Measurements from ENCODE around the gene APBA1. TPM values are rescaled to one million over a fixed set of nuclear protein-coding genes. Genes with fewer than 3 reads are reported as not detected.

Gene APBA1
- total and polyA plus RNA-seq, 10 donors: 0.41 to 28.2 (median 13.8) TPM

GRCh38 chr9:69548681-69549080 lies 123.5 kb downstream of the APBA1 start:
- no peaks in the 10 kb centered on the region for H3K27me3 ChIP-seq (replicated peaks in 1 of 7)
- intact Hi-C loops (cut with DNase I; ENCODE audit: low total_unique reads): loop anchor here (10.0 kb wide), 1 partner anchor 124 kb away; no protein-coding TSS in a partner anchor
- no peak overlapping the region for H3K27ac ChIP-seq
- DNase-seq: no peak
- H3K9me3 ChIP-seq: no peaks in the 10 kb centered on the region
- no peaks in the 10 kb centered on the region for H3K36me3 ChIP-seq
- 79 to 88% (median 80%) methylated on average over 3 of the region's 3 CpGs for WGBS, 5 donors
- no peak overlapping the region for H3K4me3 ChIP-seq
- no peak for TF ChIP-seq POLR2A (IDR thresholded peaks at IDR 0.05)
- no peak for TF ChIP-seq POLR2AphosphoS5 (IDR thresholded peaks at IDR 0.05)
- no peak for TF ChIP-seq CTCF (IDR thresholded peaks at IDR 0.05 in 8 of 11, conservative IDR thresholded peaks at IDR 0.05 in 3 of 11)
- H3K4me1 ChIP-seq: peaks cover 0 to 8% (median 1%) of the 10 kb centered on the region in 6 donors

DNA sequence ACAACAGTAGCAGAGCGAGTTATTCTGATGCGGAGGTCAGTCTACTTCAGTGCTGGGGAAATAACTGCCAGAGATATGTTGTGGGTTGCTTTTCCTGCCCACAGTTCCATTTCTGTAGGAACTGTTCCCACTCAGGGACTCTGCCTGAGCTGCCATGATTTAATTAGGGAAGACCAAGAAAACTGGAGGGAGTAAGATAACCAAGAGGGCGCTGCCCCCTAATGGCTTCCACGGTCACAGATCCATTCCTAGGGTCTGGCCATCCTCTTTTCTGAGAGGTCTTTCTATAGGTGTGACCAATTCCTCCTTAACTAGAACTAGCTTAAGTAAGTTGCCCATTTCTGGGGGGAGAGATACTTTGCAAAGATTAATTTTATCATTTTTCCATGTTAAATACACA lies 125.9 kb downstream of the APBA1 start:
- TF ChIP-seq POLR2AphosphoS5 (IDR thresholded peaks at IDR 0.05): no peak
- no peak for TF ChIP-seq POLR2A (IDR thresholded peaks at IDR 0.05)
- TF ChIP-seq CTCF (IDR thresholded peaks at IDR 0.05 in 8 of 11, conservative IDR thresholded peaks at IDR 0.05 in 3 of 11): no peak
- intact Hi-C loops (cut with DNase I; ENCODE audit: low total_unique reads): loop anchor here (10.0 kb wide), 1 partner anchor 121 kb away; no protein-coding TSS in a partner anchor
- H3K4me3 ChIP-seq: no peak overlapping the region
- H3K36me3 ChIP-seq: no peaks in the 10 kb centered on the region
- no peaks in the 10 kb centered on the region for H3K9me3 ChIP-seq
- peaks cover 0 to 8% (median 1%) of the 10 kb centered on the region in 6 donors for H3K4me1 ChIP-seq
- H3K27ac ChIP-seq: no peak overlapping the region
- whole genome bisulfite sequencing, 5 donors: 61 to 73% (median 65%) methylated on average over 4 of the region's 4 CpGs
- DNase-seq: no peak
- no peaks in the 10 kb centered on the region for H3K27me3 ChIP-seq (replicated peaks in 1 of 7)

DNA sequence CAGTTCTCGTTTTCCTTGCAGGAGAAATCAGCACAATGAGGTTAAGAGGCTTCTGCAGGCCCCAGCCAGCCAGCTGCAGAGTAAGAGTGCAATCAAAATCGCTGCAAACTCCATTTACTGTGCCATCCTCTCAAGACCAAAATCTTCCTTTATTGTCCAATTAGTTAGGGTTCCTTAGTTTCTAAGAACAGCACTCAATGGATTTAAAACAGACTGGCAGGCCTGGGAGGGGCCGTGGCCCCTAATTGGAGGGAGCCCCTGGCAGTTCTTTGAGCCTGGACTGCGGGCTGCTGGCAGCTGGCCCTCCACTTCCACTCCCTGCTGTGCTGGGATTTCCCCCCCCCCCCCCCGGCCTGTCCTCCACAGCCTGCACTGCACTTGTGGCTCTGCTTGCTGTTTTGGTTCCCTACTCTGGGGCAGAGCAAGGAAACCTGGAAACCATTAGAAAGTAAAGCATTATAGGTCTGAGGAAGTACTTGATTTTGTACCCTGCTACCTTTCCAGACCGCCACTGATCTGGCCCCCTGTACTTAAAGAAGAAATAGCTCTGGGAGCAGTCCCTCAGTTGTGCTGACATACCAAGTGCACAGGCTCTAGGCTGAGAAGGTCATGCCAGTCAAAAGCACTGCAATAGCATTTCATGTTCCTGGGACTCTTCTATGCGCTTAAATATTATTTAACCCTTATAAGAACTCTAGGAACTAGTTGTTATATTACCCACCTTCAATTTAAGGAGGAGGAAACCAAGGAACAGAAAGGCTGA lies 129.0 kb downstream of the APBA1 start:
- no peaks in the 10 kb centered on the region for H3K4me1 ChIP-seq
- H3K27ac ChIP-seq: no peak overlapping the region
- WGBS, 5 donors: 36 to 59% (median 42%) methylated on average over 7 of the region's 7 CpGs
- no peak overlapping the region for H3K4me3 ChIP-seq
- no peaks in the 10 kb centered on the region for H3K36me3 ChIP-seq
- DNase-seq: no peak
- H3K9me3 ChIP-seq: no peaks in the 10 kb centered on the region
- intact Hi-C loops (cut with DNase I; ENCODE audit: low total_unique reads): loop anchor here (10.0 kb wide), 1 partner anchor 118 kb away; no protein-coding TSS in a partner anchor
- no peaks in the 10 kb centered on the region for H3K27me3 ChIP-seq (replicated peaks in 1 of 7)
- TF ChIP-seq CTCF (IDR thresholded peaks at IDR 0.05 in 8 of 11, conservative IDR thresholded peaks at IDR 0.05 in 3 of 11): no peak

GRCh38 chr9:69542058-69542457 lies 130.1 kb downstream of the APBA1 start:
- no peaks in the 10 kb centered on the region for H3K27me3 ChIP-seq (replicated peaks in 1 of 7)
- no peak overlapping the region for H3K27ac ChIP-seq
- no peak overlapping the region for H3K4me3 ChIP-seq
- H3K36me3 ChIP-seq: no peaks in the 10 kb centered on the region
- intact Hi-C loops (cut with DNase I; ENCODE audit: low total_unique reads): loop anchor here (10.0 kb wide), 1 partner anchor 117 kb away; no protein-coding TSS in a partner anchor
- H3K4me1 ChIP-seq: no peaks in the 10 kb centered on the region
- DNase-seq: no peak
- no peak for TF ChIP-seq POLR2A (IDR thresholded peaks at IDR 0.05)
- TF ChIP-seq CTCF (IDR thresholded peaks at IDR 0.05 in 8 of 11, conservative IDR thresholded peaks at IDR 0.05 in 3 of 11): no peak
- no peak for TF ChIP-seq POLR2AphosphoS5 (IDR thresholded peaks at IDR 0.05)
- H3K9me3 ChIP-seq: no peaks in the 10 kb centered on the region
- WGBS, 5 donors: 92 to 99% (median 97%) methylated on average over 6 of the region's 6 CpGs

All from spleen (tissue), 11 donors.